A549 (cell line): Measurements from ENCODE around the gene RPL27. TPM values are rescaled to one million over a fixed set of nuclear protein-coding genes. Genes with fewer than 3 reads are reported as not detected.

Source experiments
- ATAC-seq, 2 experiments: fragments of 200-7000 bp in 1 of 2; fragments of >200 bp in 1 of 2; cut with Nextera tagmentation in 1 of 2; cut with Tn5 transposase in 1 of 2; 3 replicates each; pipeline versions ENCODE4 v1.8.0 to v1.9.1; 2018 to 2020; ENCODE audit warnings: mild to moderate bottlenecking in 1 of 2, moderate library complexity in 1 of 2
- CTCF ChIA-PET: fragments of 300-600 bp; sonication (Branson Sonifier 250); formaldehyde crosslinking; extraction: SDS; loops from one replicate; lab custom pipeline; 2021; ENCODE audit warnings: antibody characterized with exemption, inconsistent platforms; lab: Yijun Ruan, JAX
- POLR2A ChIA-PET: fragments of 350-600 bp; formaldehyde crosslinking; extraction: SDS; loops from one replicate; lab custom pipeline; 2021; ENCODE audit warnings: antibody characterized with exemption, inconsistent platforms; lab: Yijun Ruan, JAX
- DNase-seq, 2 experiments: peaks; one replicate each; pipeline versions ENCODE4 v3.0.0 to v3.0.0-alpha.2; 2011 to 2016; ENCODE audit warnings: low read depth in 1 of 2, low spot score in 1 of 2
- FAIRE-seq: peaks from 2 replicates; lab custom pipeline; 2011; peaks lifted over from hg19 to GRCh38; lab: Jason Lieb, UNC
- H3K27ac ChIP-seq, 2 experiments: fragments of >200 bp; sonication (Bioruptor Twin); formaldehyde crosslinking; 3 replicates each; pipeline ENCODE4 v1.5.1; 2016 to 2017
- H3K4me1 ChIP-seq: fragments of >200 bp; sonication (Bioruptor Twin); formaldehyde crosslinking; 3 replicates; pipeline ENCODE4 v1.6.1; 2016
- H3K4me2 ChIP-seq: fragments of >200 bp; sonication (Bioruptor Twin); formaldehyde crosslinking; 3 replicates; pipeline ENCODE4 v1.6.1; 2016
- H3K4me3 ChIP-seq: fragments of >200 bp; sonication (Bioruptor Twin); formaldehyde crosslinking; 3 replicates; pipeline ENCODE4 v1.5.1; 2016
- H3K9me3 ChIP-seq: fragments of >200 bp; sonication (Bioruptor Twin); formaldehyde crosslinking; 3 replicates; pipeline ENCODE4 v1.6.1; 2016
- CHD2 ChIP-seq: fragments of 150-350 bp; IDR thresholded peaks from 2 replicates; pipeline ENCODE4 v1.6.1; 2014; ENCODE audit warnings: low read length; ENCODE audit not compliant: partially characterized antibody
- CHD4 ChIP-seq: fragments of 200-600 bp; sonication (generic); IDR thresholded peaks from 2 replicates; pipeline ENCODE4 v1.6.1; 2016; ENCODE audit warnings: antibody characterized with exemption, mild to moderate bottlenecking, borderline replicate concordance
- FOSB ChIP-seq: fragments of 250-450 bp; sonication (Bioruptor Pico); IDR thresholded peaks from 2 replicates; pipeline ENCODE4 v1.5.0; 2020; ENCODE audit warnings: mild to moderate bottlenecking, moderate library complexity
- HEYL ChIP-seq: fragments of 250-450 bp; sonication (Bioruptor Pico); IDR thresholded peaks from 2 replicates; pipeline ENCODE4 v1.8.0; 2021; ENCODE audit warnings: mild to moderate bottlenecking, moderate library complexity
- HOXA7 ChIP-seq: fragments of 250-450 bp; sonication (Bioruptor Pico); IDR thresholded peaks from 2 replicates; pipeline ENCODE4 v1.5.0; 2020; ENCODE audit warnings: mild to moderate bottlenecking, moderate library complexity
- HOXB5 ChIP-seq: fragments of 250-450 bp; sonication (Bioruptor Pico); IDR thresholded peaks from 2 replicates; pipeline ENCODE4 v1.5.0; 2020; ENCODE audit warnings: mild to moderate bottlenecking, moderate library complexity
- KDM1A ChIP-seq: fragments of 200-600 bp; sonication (generic); IDR thresholded peaks from 2 replicates; pipeline ENCODE4 v1.6.1; 2016; ENCODE audit warnings: low read depth, mild to moderate bottlenecking
- MAFK ChIP-seq: fragments of 450-650 bp; IDR thresholded peaks from 2 replicates; pipeline ENCODE4 v1.6.1; 2014; ENCODE audit not compliant: partially characterized antibody
- MYC ChIP-seq: IDR thresholded peaks from 2 replicates; pipeline ENCODE4 v1.6.1; 2012; ENCODE audit warnings: mild to moderate bottlenecking, inconsistent platforms, low read length, improper control_type of control experiment, borderline replicate concordance
- NFE2L2 ChIP-seq: fragments of 150-350 bp; conservative IDR thresholded peaks from 2 replicates; pipeline ENCODE4 v1.6.1; 2014; ENCODE audit warnings: low read length
- NR3C1 ChIP-seq: fragments of >200 bp; sonication (Bioruptor Twin); formaldehyde crosslinking; IDR thresholded peaks from 3 replicates; pipeline ENCODE4 v1.6.1; 2017
- POLR2AphosphoS2 ChIP-seq: conservative IDR thresholded peaks from 2 replicates; pipeline ENCODE4 v1.6.1; 2012; ENCODE audit warnings: low read length, improper control_type of control experiment, inconsistent platforms
- RAD21 ChIP-seq, 2 experiments: fragments of >200 bp in 1 of 2; sonication (Bioruptor Twin) in 1 of 2; formaldehyde crosslinking in 1 of 2; IDR thresholded peaks in 1 of 2; conservative IDR thresholded peaks in 1 of 2; 2 replicates in 1 of 2; 3 replicates in 1 of 2; pipeline ENCODE4 v1.6.1; 2012 to 2018; ENCODE audit warnings: inconsistent platforms in 1 of 2
- RFX5 ChIP-seq: fragments of 450-650 bp; IDR thresholded peaks from 2 replicates; pipeline ENCODE4 v1.7.1; 2014; ENCODE audit warnings: antibody characterized with exemption, mild to moderate bottlenecking, moderate library complexity
- TFCP2L1 ChIP-seq: fragments of 250-450 bp; sonication (Bioruptor Pico); IDR thresholded peaks from 2 replicates; pipeline ENCODE4 v1.5.0; 2021; ENCODE audit warnings: mild to moderate bottlenecking
- WGBS: methylation state at CpG from one replicate; pipeline ENCODE4 v1.1.6; 2017; ENCODE audit errors: missing lambda C conversion rate; 5-methylcytosine and 5-hydroxymethylcytosine counted together
- polyA plus RNA-seq, 4 experiments: library from polyadenylated mRNA; depleted of rRNA in 3 of 4; stranded (reverse); fragments of >200 nt; fragmentation: RNase III in 1 of 4; extraction: RNeasy Plus Mini Kit Qiagen cat#74134 plus additional on column Dnase treatment in 1 of 4; gene quantifications; 2 replicates in 3 of 4; 3 replicates in 1 of 4; pipeline ENCODE4 v1.2.3, GENCODE V29; 2011 to 2017
- TF ChIP-seq, protein P1 (sequence below): fragments of >200 bp; sonication (Bioruptor Twin); formaldehyde crosslinking; IDR thresholded peaks from 3 replicates; pipeline ENCODE4 v1.5.1; 2016
- TF ChIP-seq, protein P2 (sequence below): IDR thresholded peaks from 2 replicates; pipeline ENCODE4 v1.6.1; 2012; ENCODE audit warnings: low read depth, borderline replicate concordance
- TF ChIP-seq, protein P3 (sequence below): fragments of >200 bp; sonication (Bioruptor Twin); formaldehyde crosslinking; IDR thresholded peaks from 2 replicates; pipeline ENCODE4 v1.6.1; 2016
- TF ChIP-seq, protein P4 (sequence below): fragments of 250-450 bp; sonication (Bioruptor Pico); IDR thresholded peaks from 2 replicates; pipeline ENCODE4 v1.5.0; 2021; ENCODE audit warnings: mild to moderate bottlenecking, moderate library complexity, borderline replicate concordance
- TF ChIP-seq, protein P5 (sequence below): fragments of 450-650 bp; IDR thresholded peaks from 2 replicates; pipeline ENCODE4 v1.6.1; 2014; ENCODE audit warnings: antibody characterized with exemption
- TF ChIP-seq, protein P6 (sequence below): fragments of 250-450 bp; sonication (Bioruptor Pico); IDR thresholded peaks from 2 replicates; pipeline ENCODE4 v1.5.0; 2020; ENCODE audit warnings: low read depth, mild to moderate bottlenecking, moderate library complexity
- TF ChIP-seq, protein P7 (sequence below): IDR thresholded peaks from 2 replicates; pipeline ENCODE4 v1.6.1; 2012

The RPL27 gene
- polyA plus RNA-seq, 2 of the 4 experiments (the other 2 are of a cell fraction), result 2,894 to 5,746 TPM

DNA sequence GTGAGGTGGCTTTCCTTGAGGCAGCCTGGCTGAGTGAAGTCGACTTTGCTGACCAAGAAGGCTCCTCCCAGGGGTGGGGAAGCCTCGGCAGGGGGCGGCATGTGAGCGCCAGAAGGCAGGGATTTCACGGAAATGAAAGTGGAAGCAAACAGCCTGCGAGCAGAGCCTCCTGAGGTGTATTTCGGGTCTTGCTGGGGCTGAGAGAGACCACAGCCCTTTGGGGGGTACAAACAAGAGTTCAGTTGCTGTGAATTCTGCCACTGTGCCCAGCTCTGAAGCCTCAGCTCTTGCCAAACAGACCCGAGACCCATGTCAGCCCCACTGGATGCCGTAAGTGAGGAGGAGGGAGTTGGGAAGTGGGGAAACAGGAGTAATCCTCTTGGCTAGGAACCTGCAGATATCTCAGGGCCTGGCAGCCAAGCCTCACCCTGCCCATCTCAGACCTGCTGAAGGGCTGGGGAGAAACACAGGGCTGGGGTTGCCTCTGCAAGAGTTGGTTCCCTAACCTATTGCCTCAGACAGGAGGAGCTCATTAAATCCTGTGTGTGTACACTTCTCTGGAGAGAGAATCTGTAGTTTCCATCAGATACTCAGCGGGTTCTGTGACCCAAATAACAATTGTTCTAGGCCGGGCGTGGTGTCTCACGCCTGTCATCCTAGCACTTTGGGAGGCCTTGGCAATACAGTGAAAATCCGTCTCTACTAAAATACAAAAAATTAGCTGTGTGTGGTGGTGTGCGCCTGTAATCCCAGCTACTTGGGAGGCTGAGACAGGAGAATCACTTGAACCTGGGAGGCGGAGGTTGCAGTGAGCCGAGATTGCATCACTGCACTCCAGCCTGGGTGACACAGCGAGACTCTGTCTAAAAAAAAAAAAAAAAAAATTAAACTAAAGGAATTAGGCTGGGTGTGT, 8.7 kb downstream of the RPL27 start, which contains the start of gene IFI35 (continued):
- TF ChIP-seq, protein P1, sequence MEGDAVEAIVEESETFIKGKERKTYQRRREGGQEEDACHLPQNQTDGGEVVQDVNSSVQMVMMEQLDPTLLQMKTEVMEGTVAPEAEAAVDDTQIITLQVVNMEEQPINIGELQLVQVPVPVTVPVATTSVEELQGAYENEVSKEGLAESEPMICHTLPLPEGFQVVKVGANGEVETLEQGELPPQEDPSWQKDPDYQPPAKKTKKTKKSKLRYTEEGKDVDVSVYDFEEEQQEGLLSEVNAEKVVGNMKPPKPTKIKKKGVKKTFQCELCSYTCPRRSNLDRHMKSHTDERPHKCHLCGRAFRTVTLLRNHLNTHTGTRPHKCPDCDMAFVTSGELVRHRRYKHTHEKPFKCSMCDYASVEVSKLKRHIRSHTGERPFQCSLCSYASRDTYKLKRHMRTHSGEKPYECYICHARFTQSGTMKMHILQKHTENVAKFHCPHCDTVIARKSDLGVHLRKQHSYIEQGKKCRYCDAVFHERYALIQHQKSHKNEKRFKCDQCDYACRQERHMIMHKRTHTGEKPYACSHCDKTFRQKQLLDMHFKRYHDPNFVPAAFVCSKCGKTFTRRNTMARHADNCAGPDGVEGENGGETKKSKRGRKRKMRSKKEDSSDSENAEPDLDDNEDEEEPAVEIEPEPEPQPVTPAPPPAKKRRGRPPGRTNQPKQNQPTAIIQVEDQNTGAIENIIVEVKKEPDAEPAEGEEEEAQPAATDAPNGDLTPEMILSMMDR, result peak; percentile 41
- TF ChIP-seq HEYL (CRISPR knock-in tag) (no peak), MYC (no peak), CHD2 (no peak), RAD21 (conservative IDR thresholded peaks at IDR 0.05 in 1 of 2, IDR thresholded peaks at IDR 0.05 in 1 of 2) (peak; percentile 59 to 66), RFX5 (no peak), CHD4 (no peak), NFE2L2 (no peak), HOXB5 (CRISPR knock-in tag) (no peak), POLR2AphosphoS2 (no peak), TFCP2L1 (CRISPR knock-in tag) (no peak), FOSB (CRISPR knock-in tag) (no peak)
- TF ChIP-seq, protein P2, sequence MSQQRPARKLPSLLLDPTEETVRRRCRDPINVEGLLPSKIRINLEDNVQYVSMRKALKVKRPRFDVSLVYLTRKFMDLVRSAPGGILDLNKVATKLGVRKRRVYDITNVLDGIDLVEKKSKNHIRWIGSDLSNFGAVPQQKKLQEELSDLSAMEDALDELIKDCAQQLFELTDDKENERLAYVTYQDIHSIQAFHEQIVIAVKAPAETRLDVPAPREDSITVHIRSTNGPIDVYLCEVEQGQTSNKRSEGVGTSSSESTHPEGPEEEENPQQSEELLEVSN, result no peak
- TF ChIP-seq, protein P3, sequence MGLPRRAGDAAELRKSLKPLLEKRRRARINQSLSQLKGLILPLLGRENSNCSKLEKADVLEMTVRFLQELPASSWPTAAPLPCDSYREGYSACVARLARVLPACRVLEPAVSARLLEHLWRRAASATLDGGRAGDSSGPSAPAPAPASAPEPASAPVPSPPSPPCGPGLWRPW, result no peak
- TF ChIP-seq, protein P4, sequence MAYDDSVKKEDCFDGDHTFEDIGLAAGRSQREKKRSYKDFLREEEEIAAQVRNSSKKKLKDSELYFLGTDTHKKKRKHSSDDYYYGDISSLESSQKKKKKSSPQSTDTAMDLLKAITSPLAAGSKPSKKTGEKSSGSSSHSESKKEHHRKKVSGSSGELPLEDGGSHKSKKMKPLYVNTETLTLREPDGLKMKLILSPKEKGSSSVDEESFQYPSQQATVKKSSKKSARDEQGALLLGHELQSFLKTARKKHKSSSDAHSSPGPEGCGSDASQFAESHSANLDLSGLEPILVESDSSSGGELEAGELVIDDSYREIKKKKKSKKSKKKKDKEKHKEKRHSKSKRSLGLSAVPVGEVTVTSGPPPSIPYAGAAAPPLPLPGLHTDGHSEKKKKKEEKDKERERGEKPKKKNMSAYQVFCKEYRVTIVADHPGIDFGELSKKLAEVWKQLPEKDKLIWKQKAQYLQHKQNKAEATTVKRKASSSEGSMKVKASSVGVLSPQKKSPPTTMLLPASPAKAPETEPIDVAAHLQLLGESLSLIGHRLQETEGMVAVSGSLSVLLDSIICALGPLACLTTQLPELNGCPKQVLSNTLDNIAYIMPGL (CRISPR knock-in tag), result no peak
- TF ChIP-seq, all 56 proteins: peak for 7

DNA sequence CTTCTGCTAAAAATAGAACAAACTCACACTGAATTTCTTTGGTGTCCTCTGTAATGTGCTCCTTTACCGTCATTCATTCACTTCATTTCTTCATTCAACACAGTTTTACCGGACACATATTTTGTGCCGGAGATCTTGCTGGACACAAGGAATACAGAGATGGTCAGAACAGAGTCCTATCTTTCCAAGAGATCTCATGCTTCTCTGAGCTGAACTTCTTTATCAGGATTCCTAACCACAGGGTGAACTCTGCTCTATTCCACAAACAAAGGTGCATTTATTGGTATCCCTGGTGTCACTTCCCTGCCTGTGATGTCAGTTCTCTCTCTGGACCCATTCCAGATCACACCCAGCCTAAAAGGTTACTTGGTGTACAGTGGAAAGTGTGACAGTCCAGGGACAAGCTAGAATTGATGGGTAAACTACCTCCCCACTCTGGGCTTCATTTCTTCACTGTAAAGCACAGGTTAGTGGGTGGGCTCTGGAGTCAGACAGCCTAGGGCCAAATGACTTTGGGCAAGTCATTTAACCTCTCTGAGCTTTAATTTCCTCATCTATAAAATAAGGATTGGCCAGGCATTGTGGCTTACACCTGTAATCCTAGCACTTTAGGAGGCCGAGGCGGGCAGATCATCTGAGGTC, 12.6 kb downstream of the RPL27 start:
- H3K9me3 ChIP-seq, result no peaks in the 10 kb centered on the region
- WGBS, result 76% methylated on average over 5 of the region's 5 CpGs
- no peak overlapping the region; a peak in 1 of 6 replicates for H3K27ac ChIP-seq
- DNase-seq (peak in 1 of 2 experiments; percentile 64), ATAC-seq (no peak), FAIRE-seq (no peak)
- peaks cover 16% of the 10 kb centered on the region; the same call in 2 of the 3 replicates for H3K4me1 ChIP-seq
- TF ChIP-seq HOXA7 (CRISPR knock-in tag), result no peak
- TF ChIP-seq, protein P5, sequence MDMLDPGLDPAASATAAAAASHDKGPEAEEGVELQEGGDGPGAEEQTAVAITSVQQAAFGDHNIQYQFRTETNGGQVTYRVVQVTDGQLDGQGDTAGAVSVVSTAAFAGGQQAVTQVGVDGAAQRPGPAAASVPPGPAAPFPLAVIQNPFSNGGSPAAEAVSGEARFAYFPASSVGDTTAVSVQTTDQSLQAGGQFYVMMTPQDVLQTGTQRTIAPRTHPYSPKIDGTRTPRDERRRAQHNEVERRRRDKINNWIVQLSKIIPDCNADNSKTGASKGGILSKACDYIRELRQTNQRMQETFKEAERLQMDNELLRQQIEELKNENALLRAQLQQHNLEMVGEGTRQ, result no peak
- TF ChIP-seq, protein P6, sequence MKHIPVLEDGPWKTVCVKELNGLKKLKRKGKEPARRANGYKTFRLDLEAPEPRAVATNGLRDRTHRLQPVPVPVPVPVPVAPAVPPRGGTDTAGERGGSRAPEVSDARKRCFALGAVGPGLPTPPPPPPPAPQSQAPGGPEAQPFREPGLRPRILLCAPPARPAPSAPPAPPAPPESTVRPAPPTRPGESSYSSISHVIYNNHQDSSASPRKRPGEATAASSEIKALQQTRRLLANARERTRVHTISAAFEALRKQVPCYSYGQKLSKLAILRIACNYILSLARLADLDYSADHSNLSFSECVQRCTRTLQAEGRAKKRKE (CRISPR knock-in tag), result no peak
- TF ChIP-seq KDM1A, result no peak
- no peak for TF ChIP-seq TFCP2L1 (CRISPR knock-in tag)
- TF ChIP-seq, protein P7, sequence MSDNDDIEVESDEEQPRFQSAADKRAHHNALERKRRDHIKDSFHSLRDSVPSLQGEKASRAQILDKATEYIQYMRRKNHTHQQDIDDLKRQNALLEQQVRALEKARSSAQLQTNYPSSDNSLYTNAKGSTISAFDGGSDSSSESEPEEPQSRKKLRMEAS, result no peak
- no peak for TF ChIP-seq MAFK
- no peak for TF ChIP-seq NR3C1
- POLR2A ChIA-PET, result interaction anchor here (5.7 kb wide), 1 partner anchor 12 kb away, joined by 38 read pairs; the partner anchor contains the start of gene RPL27
- H3K4me2 ChIP-seq, result peak overlapping the region; percentile 22
- no peak overlapping the region for H3K4me3 ChIP-seq
- CTCF ChIA-PET, result interaction anchor here (0.6 to 3.4 kb wide), 6 partner anchors 8 to 82 kb away, joined by 3 to 20 read pairs (median 3); partner anchors contain the start of genes RND2 and RPL27
